Caco-2 (cell line): ENCODE data around the gene SELENOS. TPM values are rescaled to one million over a fixed set of nuclear protein-coding genes. Genes with fewer than 3 reads are reported as not detected.

Experiments
- BruUV-seq: library from RNA; stranded (reverse); fragments of 400-500 nt; replicated peaks from 2 replicates; lab custom pipeline; 2021; lab: Mats Ljungman, UMichigan
- CTCF ChIA-PET: fragments of 300-600 bp; sonication (Branson Sonifier 250); formaldehyde crosslinking; loops from one replicate; lab custom pipeline; 2022; ENCODE audit warnings: antibody characterized with exemption; lab: Charles Lee
- POLR2A ChIA-PET: fragments of 300-600 bp; sonication (Branson Sonifier 250); formaldehyde crosslinking; loops from one replicate; lab custom pipeline; 2022; ENCODE audit warnings: antibody characterized with exemption; lab: Charles Lee
- DNase-seq, 2 experiments: peaks; one replicate each; pipeline versions ENCODE4 v3.0.0 to v3.0.0-alpha.2; 2020 to 2022
- H3K27me3 ChIP-seq: replicated peaks from 2 replicates; pipeline ENCODE4 v1.6.0; 2011; ENCODE audit warnings: low read length; ENCODE audit not compliant: control insufficient read depth, insufficient read depth
- H3K36me3 ChIP-seq: 2 replicates; pipeline ENCODE4 v1.5.1; 2011; ENCODE audit warnings: low read length; ENCODE audit not compliant: control insufficient read depth, insufficient read depth
- H3K4me1 ChIP-seq: fragments of 250-450 bp; sonication (Bioruptor Pico); 2 replicates; pipeline ENCODE4 v1.5.1; 2020; ENCODE audit warnings: mild to moderate bottlenecking
- H3K4me3 ChIP-seq: 2 replicates; pipeline ENCODE4 v1.5.1; 2011; ENCODE audit warnings: low read depth, mild to moderate bottlenecking, control low read depth, low read length
- H3K9me3 ChIP-seq: fragments of 250-450 bp; sonication (Bioruptor Pico); 2 replicates; pipeline ENCODE4 v1.5.1; 2020; ENCODE audit warnings: mild to moderate bottlenecking, moderate library complexity
- H3K27ac Mint-ChIP-seq: one replicate; pipeline ENCODE4 v1.8.0; 2022; ENCODE audit warnings: mixed read lengths; ENCODE audit not compliant: unreplicated experiment
- H3K27me3 Mint-ChIP-seq: one replicate; pipeline ENCODE4 v1.8.0; 2022; ENCODE audit warnings: mixed read lengths; ENCODE audit not compliant: insufficient read depth, unreplicated experiment
- H3K36me3 Mint-ChIP-seq: one replicate; pipeline ENCODE4 v1.8.0; 2022; ENCODE audit warnings: mild to moderate bottlenecking, mixed read lengths; ENCODE audit not compliant: insufficient read depth, unreplicated experiment
- H3K4me1 Mint-ChIP-seq: one replicate; pipeline ENCODE4 v1.8.0; 2022; ENCODE audit warnings: low read depth, mixed read lengths; ENCODE audit not compliant: unreplicated experiment
- H3K4me3 Mint-ChIP-seq: one replicate; pipeline ENCODE4 v1.8.0; 2022; ENCODE audit warnings: mild to moderate bottlenecking, moderate library complexity, mixed read lengths; ENCODE audit not compliant: unreplicated experiment
- H3K9me3 Mint-ChIP-seq: one replicate; pipeline ENCODE4 v1.8.0; 2022; ENCODE audit warnings: mixed read lengths; ENCODE audit not compliant: unreplicated experiment
- CTCF ChIP-seq, 2 experiments: fragments of 200-600 bp in 1 of 2; IDR thresholded peaks; 1 replicate in 1 of 2; 2 replicates in 1 of 2; pipeline versions ENCODE4 v1.5.1 to v1.8.0; 2011 to 2022; ENCODE audit warnings: antibody characterized with exemption in 1 of 2, control low read depth in 1 of 2, inconsistent platforms in 1 of 2, low read depth in 1 of 2, low read length in 1 of 2, mild to moderate bottlenecking in 1 of 2, moderate library complexity in 1 of 2; ENCODE audit not compliant: insufficient read depth in 1 of 2, severe bottlenecking in 1 of 2, unreplicated experiment in 1 of 2
- intact Hi-C: fragments of 100-400 bp; cut with micrococcal nuclease; formaldehyde crosslinking; loops from one replicate; pipeline ENCODE4 v1.10.0; 2022; ENCODE audit not compliant: unreplicated experiment
- total RNA-seq: library from RNA; stranded (reverse); gene quantifications from 2 replicates; pipeline ENCODE4 v1.2.3, GENCODE V29; 2022

Gene SELENOS
- total RNA-seq, 1 experiment from 2014 or later = 71.3 TPM

- H3K4me1 Mint-ChIP-seq = no peaks in the 10 kb centered on the region
- H3K4me3 Mint-ChIP-seq = no peak overlapping the region
- BruUV-seq = no TSS peak
- intact Hi-C loops = no loop called here
- ChIA-PET POLR2A (no interaction called here), CTCF (no interaction called here)
- no peaks in the 10 kb centered on the region for H3K9me3 ChIP-seq
- no peaks in the 10 kb centered on the region for H3K9me3 Mint-ChIP-seq
- peaks cover 17% of the 10 kb centered on the region for H3K36me3 Mint-ChIP-seq
- H3K36me3 ChIP-seq = no peaks in the 10 kb centered on the region
- H3K27ac Mint-ChIP-seq = no peak overlapping the region
- TF ChIP-seq CTCF (IDR thresholded peaks at IDR 0.05; ENCODE audit: insufficient read depth in 1 of 2, low read depth in 1 of 2, low read length in 1 of 2, severe bottlenecking in 1 of 2, unreplicated experiment in 1 of 2) = no peak
- no peaks in the 10 kb centered on the region for H3K27me3 ChIP-seq
- no peak for DNase-seq
- no peaks in the 10 kb centered on the region for H3K4me1 ChIP-seq
- no peak overlapping the region for H3K4me3 ChIP-seq
- no peaks in the 10 kb centered on the region for H3K27me3 Mint-ChIP-seq
Observed at GRCh38 chr15:101316529-101316928, 39.2 kb upstream of the SELENOS start.

GRCh38 chr15:101315736-101316135, 38.5 kb upstream of the SELENOS start:
- BruUV-seq = no TSS peak
- POLR2A ChIA-PET = no interaction called here
- H3K36me3 Mint-ChIP-seq = peaks cover 25% of the 10 kb centered on the region
- H3K9me3 Mint-ChIP-seq = no peaks in the 10 kb centered on the region
- TF ChIP-seq CTCF (IDR thresholded peaks at IDR 0.05; ENCODE audit: insufficient read depth in 1 of 2, low read depth in 1 of 2, low read length in 1 of 2, severe bottlenecking in 1 of 2, unreplicated experiment in 1 of 2) = no peak
- H3K4me1 Mint-ChIP-seq = no peaks in the 10 kb centered on the region
- no peaks in the 10 kb centered on the region for H3K9me3 ChIP-seq
- no peak overlapping the region for H3K27ac Mint-ChIP-seq
- H3K4me3 ChIP-seq = no peak overlapping the region
- H3K4me3 Mint-ChIP-seq = no peak overlapping the region
- no peaks in the 10 kb centered on the region for H3K4me1 ChIP-seq
- no peak for DNase-seq
- H3K27me3 ChIP-seq = no peaks in the 10 kb centered on the region
- intact Hi-C loops = no loop called here
- H3K36me3 ChIP-seq = no peaks in the 10 kb centered on the region
- H3K27me3 Mint-ChIP-seq = no peaks in the 10 kb centered on the region
- CTCF ChIA-PET = no interaction called here

- POLR2A ChIA-PET = no interaction called here
- Histone ChIP-seq H3K27me3 (no peaks in the 10 kb centered on the region), H3K4me3 (no peak overlapping the region), H3K36me3 (no peaks in the 10 kb centered on the region), H3K9me3 (no peaks in the 10 kb centered on the region), H3K4me1 (no peaks in the 10 kb centered on the region)
- H3K4me3 Mint-ChIP-seq = no peak overlapping the region
- peaks cover 28% of the 10 kb centered on the region for H3K36me3 Mint-ChIP-seq
- CTCF ChIA-PET = interaction anchor here (0.7 kb wide), 1 partner anchor 25 kb away, joined by 3 read pairs; no protein-coding TSS in a partner anchor
- no peak overlapping the region for H3K27ac Mint-ChIP-seq
- H3K27me3 Mint-ChIP-seq = no peaks in the 10 kb centered on the region
- no peak for DNase-seq
- BruUV-seq = no TSS peak
- no peaks in the 10 kb centered on the region for H3K9me3 Mint-ChIP-seq
- intact Hi-C loops = no loop called here
- TF ChIP-seq CTCF (IDR thresholded peaks at IDR 0.05; ENCODE audit: insufficient read depth in 1 of 2, low read depth in 1 of 2, low read length in 1 of 2, severe bottlenecking in 1 of 2, unreplicated experiment in 1 of 2) = no peak
- no peaks in the 10 kb centered on the region for H3K4me1 Mint-ChIP-seq
Observed at GRCh38 chr15:101314336-101315125, 37.2 kb upstream of the SELENOS start.
